T47D (cell line): Measurements from ENCODE around the gene CYREN.

Experiments
- DNase-seq, 2 experiments: peaks; one replicate each; pipeline versions ENCODE4 v3.0.0 to v3.0.0-alpha.2; 2011 to 2012; ENCODE audit warnings: low read depth in 1 of 2, low spot score in 1 of 2
- JUND ChIP-seq: IDR thresholded peaks from 2 replicates; pipeline ENCODE4 v1.6.1; 2012; ENCODE audit warnings: low read depth
- in situ Hi-C: cut with HindIII; loops from 2 replicates; pipeline ENCODE4 v1.10.0; 2016; ENCODE audit warnings: low sequenced_read_pairs, low pct_unique_long_range_greater_than_20kb

The CYREN gene

DNA sequence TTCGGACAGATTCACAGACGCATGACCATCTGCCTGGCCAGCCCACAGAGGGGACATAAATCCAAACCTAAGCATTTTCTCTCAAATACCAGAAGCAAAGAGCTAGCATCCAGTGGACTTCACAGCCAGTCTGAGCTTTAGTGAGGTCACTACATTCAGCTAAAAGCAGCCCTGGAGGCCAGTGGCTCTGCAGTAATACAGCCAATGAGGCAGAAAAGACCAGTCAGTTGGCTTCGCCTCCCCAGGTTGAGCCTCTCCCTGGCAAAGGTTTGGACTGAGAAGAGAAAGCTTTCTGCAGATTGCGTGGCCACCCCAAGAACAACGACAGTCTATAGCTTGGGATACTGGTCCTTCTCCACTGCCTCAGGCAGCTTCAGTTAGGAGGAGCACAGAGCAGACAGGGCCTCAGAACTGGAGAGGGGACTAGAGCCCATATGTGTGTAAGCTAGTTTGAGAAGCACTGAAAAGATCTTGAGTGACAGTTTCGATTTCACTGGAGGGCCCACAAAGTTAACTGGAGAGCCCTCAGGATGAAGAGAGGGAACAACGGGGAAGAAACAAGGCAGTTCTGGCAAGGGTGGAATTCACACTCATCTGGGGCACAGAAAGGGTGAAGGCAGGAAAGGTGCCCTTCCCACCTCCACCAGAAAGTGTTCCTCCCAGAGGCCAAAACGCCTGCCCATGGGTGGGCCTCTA, 37.0 kb upstream of the CYREN start:
- no peak for DNase-seq
- TF ChIP-seq JUND = no peak
- in situ Hi-C loops = no loop called here

- TF ChIP-seq JUND = no peak
- DNase-seq = no peak
Measured at GRCh38 chr7:135206941-135207391, 36.5 kb upstream of the CYREN start.

GRCh38 chr7:135205850-135206249, 35.3 kb upstream of the CYREN start:
- DNase-seq = no peak
- no peak for TF ChIP-seq JUND
- in situ Hi-C loops = no loop called here

More at GRCh38 chr7:135206941-135207391, 36.5 kb upstream of the CYREN start:
- in situ Hi-C loops = no loop called here

- TF ChIP-seq JUND = no peak
- in situ Hi-C loops = no loop called here
- no peak for DNase-seq
Measured at GRCh38 chr7:135204876-135205275, 34.4 kb upstream of the CYREN start.

DNA sequence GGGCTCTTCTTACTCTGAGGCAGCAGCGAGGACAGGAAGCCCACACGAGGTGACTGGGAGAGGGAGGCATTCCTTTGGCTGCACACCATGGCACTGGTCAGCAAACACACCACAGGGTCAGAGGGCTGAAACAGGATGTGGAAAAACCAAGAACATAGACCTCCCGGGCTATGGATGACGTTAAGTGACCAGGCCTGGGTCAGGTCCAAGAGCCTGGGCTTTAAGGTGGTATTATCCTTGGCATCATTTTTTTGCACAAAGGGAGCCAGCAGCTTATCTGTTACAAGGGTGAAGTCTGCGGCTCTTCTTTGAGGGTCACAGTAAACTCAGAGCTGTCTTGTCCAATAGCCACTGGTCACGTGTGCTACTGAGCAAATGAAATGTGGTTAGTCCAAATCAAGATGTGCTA, 33.8 kb upstream of the CYREN start:
- no peak for DNase-seq
- TF ChIP-seq JUND = no peak
- in situ Hi-C loops = no loop called here

DNA sequence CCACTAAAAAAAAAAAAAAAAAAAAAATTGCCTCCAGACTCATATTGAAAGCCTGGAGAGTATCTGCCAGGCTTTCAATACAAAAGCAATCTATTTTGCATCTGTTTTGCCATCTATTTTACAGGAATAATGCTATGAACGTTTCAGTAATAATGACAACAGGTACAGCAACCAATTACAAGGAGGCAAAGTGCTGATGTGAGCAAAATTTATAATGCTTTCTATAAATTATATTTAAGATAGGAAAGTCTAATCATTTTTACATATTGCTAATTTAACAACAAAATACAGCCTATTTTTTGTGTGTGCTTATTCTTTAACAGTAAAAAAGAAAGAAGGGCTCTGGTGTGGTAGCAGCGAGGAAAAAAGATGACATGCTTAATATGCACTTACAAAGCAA, 30.8 kb upstream of the CYREN start:
- TF ChIP-seq JUND = no peak
- no peak for DNase-seq
- in situ Hi-C loops = no loop called here

DNA sequence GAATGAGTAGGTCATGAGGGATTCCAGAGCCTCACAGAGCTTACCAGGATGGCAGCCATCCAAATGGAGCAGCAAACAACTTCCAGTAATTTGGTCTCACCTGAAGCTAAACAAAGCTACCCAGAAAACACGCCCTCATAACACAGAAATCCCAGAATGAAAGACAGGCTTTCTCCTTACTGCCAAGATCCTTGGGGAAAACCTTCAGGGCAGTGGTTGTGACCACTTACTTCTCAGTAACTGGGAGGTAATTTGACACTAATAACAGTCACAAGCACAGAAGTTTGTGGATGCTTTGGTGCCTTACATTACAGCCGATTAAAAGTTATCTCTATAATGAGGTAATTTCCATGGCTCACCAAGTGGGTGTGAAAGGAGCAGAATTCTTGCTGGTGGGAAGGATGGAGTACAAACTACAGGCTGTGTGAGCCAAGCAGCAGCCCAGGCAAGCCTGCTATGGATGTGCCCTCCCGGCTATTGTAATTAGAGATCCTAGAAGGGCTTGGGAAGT, 30.4 kb upstream of the CYREN start:
- in situ Hi-C loops = no loop called here
- DNase-seq = no peak
- TF ChIP-seq JUND = no peak

GRCh38 chr7:135199439-135199838, 28.9 kb upstream of the CYREN start:
- in situ Hi-C loops = no loop called here
- no peak for TF ChIP-seq JUND
- no peak for DNase-seq

- TF ChIP-seq JUND = no peak
- DNase-seq = no peak
- in situ Hi-C loops = no loop called here
Measured at GRCh38 chr7:135197906-135198655, 27.6 kb upstream of the CYREN start.

GRCh38 chr7:135197343-135197742, 26.8 kb upstream of the CYREN start:
- no peak for TF ChIP-seq JUND
- no peak for DNase-seq
- in situ Hi-C loops = no loop called here

GRCh38 chr7:135195968-135196629, 25.6 kb upstream of the CYREN start:
- no peak for DNase-seq
- TF ChIP-seq JUND = no peak
- in situ Hi-C loops = no loop called here

DNA sequence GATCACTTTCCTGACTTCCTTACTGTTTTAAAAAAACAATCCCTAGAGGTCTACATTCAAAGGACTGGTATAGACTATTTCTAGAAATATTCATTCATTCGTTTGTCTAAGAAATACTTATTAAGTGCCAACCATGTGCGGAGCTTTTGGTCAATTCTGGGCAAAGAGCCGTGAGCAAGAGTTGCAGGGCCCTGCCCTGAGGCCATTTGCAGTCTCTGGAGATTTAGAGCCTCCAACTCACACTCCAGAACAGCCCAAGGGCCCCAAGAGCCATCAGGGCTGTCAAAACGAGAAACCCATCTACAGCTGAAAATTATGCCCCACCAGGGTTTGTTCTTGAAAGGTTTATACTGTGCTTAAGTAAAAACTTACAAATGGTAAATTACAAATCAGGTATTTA, 24.6 kb upstream of the CYREN start:
- no peak for DNase-seq
- in situ Hi-C loops = no loop called here
- no peak for TF ChIP-seq JUND
